Liver (tissue), 9 donors: ENCODE data around the gene BOD1L1. TPM values are rescaled to one million over a fixed set of nuclear protein-coding genes. Genes with fewer than 3 reads are reported as not detected.

Experiments
- DNase-seq: peaks from one replicate; pipeline ENCODE4 v3.0.0-alpha.2; 2017; ENCODE audit warnings: low spot score
- H3K27ac ChIP-seq, 2 donors: one replicate each; pipeline ENCODE4 v1.7.0; 2013; ENCODE audit warnings: inconsistent platforms in 2 of 2, low read length in 2 of 2, control low read depth in 1 of 2, low read depth in 1 of 2, mild to moderate bottlenecking in 1 of 2
- H3K27me3 ChIP-seq, 4 donors: one replicate each; pipeline versions ENCODE4 v1.6.1 to v1.7.0; 2013; ENCODE audit warnings: low read length in 3 of 4, inconsistent platforms in 1 of 4, mild to moderate bottlenecking in 1 of 4, moderate library complexity in 1 of 4; ENCODE audit not compliant: control insufficient read depth in 4 of 4, insufficient read depth in 4 of 4
- H3K36me3 ChIP-seq, 4 donors: one replicate each; pipeline versions ENCODE4 v1.6.1 to v1.7.0; 2013; ENCODE audit warnings: low read length in 3 of 4, mild to moderate bottlenecking in 3 of 4, low read depth in 1 of 4, moderate library complexity in 1 of 4; ENCODE audit not compliant: control insufficient read depth in 4 of 4, insufficient read depth in 3 of 4
- H3K4me1 ChIP-seq, 4 donors: one replicate each; pipeline versions ENCODE4 v1.6.1 to v1.7.0; 2013; ENCODE audit warnings: low read length in 3 of 4, mild to moderate bottlenecking in 3 of 4, moderate library complexity in 1 of 4; ENCODE audit not compliant: control insufficient read depth in 4 of 4, insufficient read depth in 4 of 4
- H3K4me3 ChIP-seq, 3 donors: one replicate each; pipeline versions ENCODE4 v1.6.1 to v1.7.0; 2013; ENCODE audit warnings: low read length in 3 of 3, control low read depth in 1 of 3, low read depth in 1 of 3, mild to moderate bottlenecking in 1 of 3
- H3K9ac ChIP-seq, 2 donors: one replicate each; pipeline ENCODE4 v1.7.0; 2013; ENCODE audit warnings: low read length in 2 of 2, mild to moderate bottlenecking in 2 of 2, moderate library complexity in 2 of 2, control low read depth in 1 of 2, low read depth in 1 of 2
- H3K9me3 ChIP-seq, 4 donors: one replicate each; pipeline versions ENCODE4 v1.6.1 to v1.7.0; 2013; ENCODE audit warnings: low read length in 3 of 4; ENCODE audit not compliant: control insufficient read depth in 4 of 4
- FOXA1 ChIP-seq: IDR thresholded peaks from 2 replicates; pipeline ENCODE4 v1.6.1; 2016; ENCODE audit warnings: antibody characterized with exemption
- FOXA2 ChIP-seq: IDR thresholded peaks from 2 replicates; pipeline ENCODE4 v1.6.1; 2016; ENCODE audit warnings: antibody characterized with exemption
- GABPA ChIP-seq, 2 donors: IDR thresholded peaks in 1 of 2; conservative IDR thresholded peaks in 1 of 2; 2 replicates each; pipeline ENCODE4 v1.6.1; 2016; ENCODE audit warnings: antibody characterized with exemption in 2 of 2, mild to moderate bottlenecking in 1 of 2, moderate library complexity in 1 of 2
- HNF4A ChIP-seq, 2 donors: conservative IDR thresholded peaks; 2 replicates each; pipeline ENCODE4 v1.6.1; 2016; ENCODE audit warnings: antibody characterized with exemption in 2 of 2, mild to moderate bottlenecking in 2 of 2
- HNF4G ChIP-seq: IDR thresholded peaks from 2 replicates; pipeline ENCODE4 v1.6.1; 2016; ENCODE audit warnings: antibody characterized with exemption
- JUND ChIP-seq, 2 donors: IDR thresholded peaks; 2 replicates each; pipeline ENCODE4 v1.6.1; 2016; ENCODE audit warnings: antibody characterized with exemption in 2 of 2
- NR2F2 ChIP-seq: IDR thresholded peaks from 2 replicates; pipeline ENCODE4 v1.6.1; 2016; ENCODE audit warnings: antibody characterized with exemption
- RAD21 ChIP-seq, 2 donors: IDR thresholded peaks; 2 replicates each; pipeline ENCODE4 v1.6.1; 2016; ENCODE audit warnings: antibody characterized with exemption in 2 of 2, mild to moderate bottlenecking in 2 of 2
- REST ChIP-seq: IDR thresholded peaks from 2 replicates; pipeline ENCODE4 v1.6.1; 2016; ENCODE audit warnings: antibody characterized with exemption, mild to moderate bottlenecking
- RXRA ChIP-seq, 2 donors: IDR thresholded peaks; 2 replicates each; pipeline ENCODE4 v1.6.1; 2017 to 2018; ENCODE audit warnings: antibody characterized with exemption in 2 of 2, mild to moderate bottlenecking in 1 of 2
- SP1 ChIP-seq: IDR thresholded peaks from 2 replicates; pipeline ENCODE4 v1.6.1; 2018; ENCODE audit warnings: antibody characterized with exemption, mild to moderate bottlenecking
- TAF1 ChIP-seq: conservative IDR thresholded peaks from 2 replicates; pipeline ENCODE4 v1.6.1; 2016; ENCODE audit warnings: antibody characterized with exemption, mild to moderate bottlenecking
- YY1 ChIP-seq: IDR thresholded peaks from 2 replicates; pipeline ENCODE4 v1.6.1; 2016; ENCODE audit warnings: antibody characterized with exemption, mild to moderate bottlenecking
- WGBS: extraction: QIAGEN DNeasy Blood & Tissue Kit; methylation state at CpG from one replicate; pipeline ENCODE4 v1.1.7; 2013; 5-methylcytosine and 5-hydroxymethylcytosine counted together
- polyA plus RNA-seq, 2 donors: library from polyadenylated mRNA; stranded (reverse) in 1 of 2; unstranded in 1 of 2; fragments of 200-250 nt in 1 of 2; fragments of >200 nt in 1 of 2; fragmentation: Nextera tagmentation in 1 of 2; extraction: Ambion mirVana in 1 of 2; gene quantifications; one replicate each; pipeline versions ENCODE4 v1.2.1 to v1.2.3, GENCODE V29; 2013 to 2015
- total RNA-seq, 2 donors: library from RNA; depleted of rRNA; stranded (reverse); fragments of >200 nt; gene quantifications; one replicate each; pipeline ENCODE4 v1.2.3, GENCODE V29; 2014
- TF ChIP-seq, protein P1 (sequence below): fragments of 150-350 bp; IDR thresholded peaks from 2 replicates; pipeline ENCODE4 v1.5.1; 2017; ENCODE audit warnings: improper control_type of control experiment, low read depth, low read length; ENCODE audit not compliant: missing input control
- TF ChIP-seq, protein P2 (sequence below): IDR thresholded peaks from 2 replicates; pipeline ENCODE4 v1.6.1; 2016; ENCODE audit warnings: antibody characterized with exemption
- donor health status: healthy.
- donor health status: healthy.
- donor health status: healthy.
- donor health status: healthy.
- donor health status: healthy.

The BOD1L1 gene
- total and polyA plus RNA-seq, 4 donors = 4.1 to 19.2 (median 10.2) TPM

- no peak for TF ChIP-seq YY1
- TF ChIP-seq SP1 = no peak
- TF ChIP-seq HNF4G = no peak
- peaks cover 20 to 44% (median 30%) of the 10 kb centered on the region in 4 donors for H3K4me1 ChIP-seq
- DNase-seq = no peak
Observed at GRCh38 chr4:13546941-13547484, 80.5 kb downstream of the BOD1L1 start.

GRCh38 chr4:13546142-13546940 lies 81.2 kb downstream of the BOD1L1 start:
- no peaks in the 10 kb centered on the region for H3K36me3 ChIP-seq
- H3K27me3 ChIP-seq = peaks cover 7 to 30% (median 23%) of the 10 kb centered on the region in 4 donors
- peaks cover 0 to 6% (median under 1%) of the 10 kb centered on the region in 4 donors for H3K9me3 ChIP-seq
- H3K4me1 ChIP-seq = peaks cover 24 to 50% (median 34%) of the 10 kb centered on the region in 4 donors
- no peak for DNase-seq
- TF ChIP-seq JUND (IDR thresholded peaks at IDR 0.05) = no peak
- WGBS = 15% methylated on average over 18 of the region's 18 CpGs
- no peak overlapping the region for H3K27ac ChIP-seq
- H3K4me3 ChIP-seq = no peak overlapping the region
- H3K9ac ChIP-seq = no peak overlapping the region

More at GRCh38 chr4:13546941-13547484, 80.5 kb downstream of the BOD1L1 start:
- H3K27ac ChIP-seq = no peak overlapping the region
- H3K4me3 ChIP-seq = peak overlapping the region in 1 of 3 donors; percentile 47
- H3K9me3 ChIP-seq = peaks cover 0 to 6% (median under 1%) of the 10 kb centered on the region in 4 donors
- no peaks in the 10 kb centered on the region for H3K36me3 ChIP-seq
- peaks cover 7 to 30% (median 23%) of the 10 kb centered on the region in 4 donors for H3K27me3 ChIP-seq
- WGBS = 5% methylated on average over 54 of the region's 54 CpGs
- no peak overlapping the region for H3K9ac ChIP-seq

- TF ChIP-seq, protein P1, sequence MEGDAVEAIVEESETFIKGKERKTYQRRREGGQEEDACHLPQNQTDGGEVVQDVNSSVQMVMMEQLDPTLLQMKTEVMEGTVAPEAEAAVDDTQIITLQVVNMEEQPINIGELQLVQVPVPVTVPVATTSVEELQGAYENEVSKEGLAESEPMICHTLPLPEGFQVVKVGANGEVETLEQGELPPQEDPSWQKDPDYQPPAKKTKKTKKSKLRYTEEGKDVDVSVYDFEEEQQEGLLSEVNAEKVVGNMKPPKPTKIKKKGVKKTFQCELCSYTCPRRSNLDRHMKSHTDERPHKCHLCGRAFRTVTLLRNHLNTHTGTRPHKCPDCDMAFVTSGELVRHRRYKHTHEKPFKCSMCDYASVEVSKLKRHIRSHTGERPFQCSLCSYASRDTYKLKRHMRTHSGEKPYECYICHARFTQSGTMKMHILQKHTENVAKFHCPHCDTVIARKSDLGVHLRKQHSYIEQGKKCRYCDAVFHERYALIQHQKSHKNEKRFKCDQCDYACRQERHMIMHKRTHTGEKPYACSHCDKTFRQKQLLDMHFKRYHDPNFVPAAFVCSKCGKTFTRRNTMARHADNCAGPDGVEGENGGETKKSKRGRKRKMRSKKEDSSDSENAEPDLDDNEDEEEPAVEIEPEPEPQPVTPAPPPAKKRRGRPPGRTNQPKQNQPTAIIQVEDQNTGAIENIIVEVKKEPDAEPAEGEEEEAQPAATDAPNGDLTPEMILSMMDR = no peak
- TF ChIP-seq TAF1 = no peak
- peaks cover 7 to 35% (median 23%) of the 10 kb centered on the region in 4 donors for H3K27me3 ChIP-seq
- H3K9ac ChIP-seq = no peak overlapping the region
- H3K4me3 ChIP-seq = peak overlapping the region in 1 of 3 donors; percentile 66
- no peak overlapping the region for H3K27ac ChIP-seq
- no peak for DNase-seq
- no peaks in the 10 kb centered on the region for H3K36me3 ChIP-seq
- peaks cover 28 to 54% (median 37%) of the 10 kb centered on the region in 4 donors for H3K4me1 ChIP-seq
- peaks cover 0 to 6% (median under 1%) of the 10 kb centered on the region in 4 donors for H3K9me3 ChIP-seq
- WGBS = 14% methylated on average over 8 of the region's 8 CpGs
Observed at GRCh38 chr4:13545394-13545808, 82.1 kb downstream of the BOD1L1 start.

DNA sequence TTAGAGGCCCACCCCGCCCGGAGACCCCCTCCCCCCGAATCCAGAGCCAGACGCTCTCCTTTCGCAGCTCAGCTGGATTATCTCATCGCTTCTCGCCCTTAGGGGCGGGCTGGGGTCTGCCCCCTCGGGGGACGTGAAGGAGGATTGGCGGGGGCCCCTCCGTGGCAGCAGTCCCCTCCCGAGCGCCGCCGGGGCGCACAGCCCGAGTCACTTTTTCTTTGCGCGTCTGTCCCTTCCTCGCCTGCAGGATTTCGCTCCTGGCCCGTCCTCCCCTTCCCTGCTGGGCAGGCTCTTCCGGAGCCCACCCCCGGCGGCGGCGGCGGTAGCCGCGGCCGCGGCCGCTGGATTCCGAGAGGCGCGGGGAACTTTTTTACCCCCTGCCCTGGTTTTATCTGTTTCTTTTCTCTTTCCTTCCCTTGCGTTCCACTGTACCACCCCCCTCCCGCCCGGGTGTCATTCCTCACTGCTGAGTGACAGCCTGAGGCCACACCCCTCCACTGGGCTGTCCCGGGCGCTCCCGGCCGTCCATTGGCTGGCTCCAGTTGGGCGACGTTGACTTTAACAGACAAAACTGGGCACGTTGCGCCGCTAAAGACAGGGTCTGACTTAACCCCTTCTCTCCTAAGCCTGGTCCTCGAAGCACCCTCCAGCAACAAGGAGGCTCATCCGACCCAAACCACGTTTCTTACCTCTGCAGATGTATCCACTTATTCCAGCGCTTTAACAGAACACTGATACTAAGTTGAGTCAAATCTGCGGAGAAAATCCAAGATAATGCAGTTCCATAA lies 82.7 kb downstream of the BOD1L1 start:
- Histone ChIP-seq H3K27ac (no peak overlapping the region), H3K9ac (no peak overlapping the region), H3K4me3 (peak overlapping the region in 2 of 3 donors; percentile 59 to 66), H3K4me1 (peaks cover 29 to 59% (median 41%) of the 10 kb centered on the region in 4 donors), H3K27me3 (peaks cover 7 to 35% (median 25%) of the 10 kb centered on the region in 4 donors), H3K9me3 (peaks cover 0 to 6% (median under 1%) of the 10 kb centered on the region in 4 donors), H3K36me3 (no peaks in the 10 kb centered on the region)
- WGBS = 2% methylated on average over 54 of the region's 54 CpGs
- peak; percentile 66 for DNase-seq
- TF ChIP-seq REST (no peak), SP1 (no peak), GABPA (IDR thresholded peaks at IDR 0.05 in 1 of 2, conservative IDR thresholded peaks at IDR 0.05 in 1 of 2) (no peak), HNF4G (no peak), HNF4A (conservative IDR thresholded peaks at IDR 0.05) (no peak), YY1 (no peak), JUND (IDR thresholded peaks at IDR 0.05) (no peak), RXRA (IDR thresholded peaks at IDR 0.05) (no peak), RAD21 (IDR thresholded peaks at IDR 0.05) (no peak), FOXA2 (no peak), NR2F2 (no peak), FOXA1 (no peak)
- TF ChIP-seq, protein P2, sequence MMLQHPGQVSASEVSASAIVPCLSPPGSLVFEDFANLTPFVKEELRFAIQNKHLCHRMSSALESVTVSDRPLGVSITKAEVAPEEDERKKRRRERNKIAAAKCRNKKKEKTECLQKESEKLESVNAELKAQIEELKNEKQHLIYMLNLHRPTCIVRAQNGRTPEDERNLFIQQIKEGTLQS = no peak
